Measurements from ENCODE around the gene CFAP54.

Gene CFAP54

DNA sequence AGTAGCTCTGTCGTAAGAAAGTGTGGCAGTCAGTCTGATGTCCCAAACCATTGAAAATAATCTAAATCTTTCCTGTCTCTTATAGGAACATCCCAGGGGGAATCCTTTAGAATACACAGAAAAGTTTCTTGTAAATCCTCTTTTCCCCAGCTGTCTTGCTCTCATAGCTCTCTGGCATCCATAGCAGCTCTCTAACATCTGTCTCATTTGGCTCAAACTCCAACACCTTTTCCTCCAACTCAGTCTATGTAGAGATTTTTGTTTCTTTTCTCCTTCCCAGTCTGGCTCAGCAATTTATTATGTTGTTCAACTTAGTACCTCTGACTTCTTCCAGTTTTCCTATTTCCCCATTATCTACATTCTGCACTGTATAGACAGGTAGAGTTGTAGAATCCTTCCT, 333.3 kb downstream of the CFAP54 start (continued):
- no peak for TF ChIP-seq ZBTB7A (tag by site-specific recombination; IDR thresholded peaks at IDR 0.05; ENCODE audit: low read depth)
- TF ChIP-seq, protein P1, sequence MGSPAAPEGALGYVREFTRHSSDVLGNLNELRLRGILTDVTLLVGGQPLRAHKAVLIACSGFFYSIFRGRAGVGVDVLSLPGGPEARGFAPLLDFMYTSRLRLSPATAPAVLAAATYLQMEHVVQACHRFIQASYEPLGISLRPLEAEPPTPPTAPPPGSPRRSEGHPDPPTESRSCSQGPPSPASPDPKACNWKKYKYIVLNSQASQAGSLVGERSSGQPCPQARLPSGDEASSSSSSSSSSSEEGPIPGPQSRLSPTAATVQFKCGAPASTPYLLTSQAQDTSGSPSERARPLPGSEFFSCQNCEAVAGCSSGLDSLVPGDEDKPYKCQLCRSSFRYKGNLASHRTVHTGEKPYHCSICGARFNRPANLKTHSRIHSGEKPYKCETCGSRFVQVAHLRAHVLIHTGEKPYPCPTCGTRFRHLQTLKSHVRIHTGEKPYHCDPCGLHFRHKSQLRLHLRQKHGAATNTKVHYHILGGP (tag by site-specific recombination; IDR thresholded peaks at IDR 0.05) = no peak
- no peak for TF ChIP-seq ZNF114 (tag by site-specific recombination; IDR thresholded peaks at IDR 0.05)
- no peak for TF ChIP-seq ZNF302 (tag by site-specific recombination; IDR thresholded peaks at IDR 0.05; ENCODE audit: low read depth)
- no peak for TF ChIP-seq ZNF518A (tag by site-specific recombination; conservative IDR thresholded peaks at IDR 0.05; ENCODE audit: low read depth)
- TF ChIP-seq ZNF571 (tag by site-specific recombination; IDR thresholded peaks at IDR 0.05) = no peak
- no peak for TF ChIP-seq ZNF16 (tag by site-specific recombination; IDR thresholded peaks at IDR 0.05; ENCODE audit: low read depth)

DNA sequence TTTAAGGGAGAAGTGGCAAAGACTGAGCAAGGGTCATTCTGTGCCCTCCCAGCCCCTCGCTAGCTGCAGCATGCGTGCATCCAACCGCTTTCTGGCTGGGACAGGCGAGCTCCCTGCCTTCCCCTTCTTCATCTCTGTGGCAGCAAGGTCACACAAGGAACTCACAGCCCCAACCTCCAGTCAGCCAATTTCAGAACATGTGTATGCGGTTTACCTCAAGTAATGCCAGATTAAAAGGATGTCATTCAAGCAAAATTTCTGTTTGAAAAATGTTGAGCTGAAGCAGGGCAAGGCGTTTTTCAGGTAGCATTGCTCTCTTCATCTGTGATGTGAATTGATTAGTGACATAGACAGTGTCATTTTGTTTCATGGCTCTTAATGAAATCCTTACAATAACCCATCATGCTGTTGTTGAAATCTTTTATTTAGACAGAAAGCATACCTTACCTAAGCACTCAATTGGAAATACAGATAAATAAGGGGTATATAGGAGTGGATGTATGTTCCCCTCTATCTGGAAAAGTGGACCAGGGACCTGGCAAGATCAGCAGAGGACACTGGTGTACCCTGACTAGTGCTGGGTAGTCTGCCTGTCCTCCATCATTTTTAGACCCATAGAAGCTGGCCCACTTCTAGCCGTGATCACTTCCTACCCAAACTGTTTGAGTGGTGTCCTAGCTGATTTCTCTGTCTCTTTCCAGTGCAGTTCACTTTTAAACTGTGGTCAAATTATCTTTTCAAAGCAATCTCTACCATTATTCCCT, 334.9 kb downstream of the CFAP54 start:
- Histone ChIP-seq H3K4me3 (ENCODE audit: low read depth, low read length) (no peak overlapping the region), H3K27ac (ENCODE audit: extremely low read depth, low read depth, low read length) (no peak overlapping the region), H3K36me3 (ENCODE audit: control insufficient read depth in 2 of 2, insufficient read depth in 1 of 2, low read length in 2 of 2) (no peaks in the 10 kb centered on the region), H3K9me3 (ENCODE audit: control insufficient read depth, insufficient read depth, low read depth, low read length) (no peaks in the 10 kb centered on the region), H3K4me1 (ENCODE audit: control insufficient read depth, insufficient read depth, low read length) (no peaks in the 10 kb centered on the region)
- ChIA-PET POLR2A (no interaction called here), CTCF (no interaction called here)
- TF ChIP-seq ZNF76 (tag by site-specific recombination; IDR thresholded peaks at IDR 0.05; ENCODE audit: borderline replicate concordance, low read depth) = no peak
- TF ChIP-seq OSR2 (tag by site-specific recombination; IDR thresholded peaks at IDR 0.05) = no peak
- TF ChIP-seq HOXA7 (CRISPR knock-in tag; IDR thresholded peaks at IDR 0.05; ENCODE audit: borderline replicate concordance) = no peak
- no peak for TF ChIP-seq ZNF677 (tag by site-specific recombination; IDR thresholded peaks at IDR 0.05)
- TF ChIP-seq KLF10 (tag by site-specific recombination; IDR thresholded peaks at IDR 0.05) = no peak
- no peak for TF ChIP-seq ZNF214 (tag by site-specific recombination; IDR thresholded peaks at IDR 0.05; ENCODE audit: borderline replicate concordance)
- no peak for TF ChIP-seq ZNF623 (tag by site-specific recombination; IDR thresholded peaks at IDR 0.05)
- no peak for TF ChIP-seq ZNF560 (tag by site-specific recombination; IDR thresholded peaks at IDR 0.05; ENCODE audit: borderline replicate concordance)
- no peak for TF ChIP-seq IKZF3 (tag by site-specific recombination; IDR thresholded peaks at IDR 0.05)
- TF ChIP-seq ZBTB1 (tag by site-specific recombination; IDR thresholded peaks at IDR 0.05) = no peak
- no peak for TF ChIP-seq ZNF138 (tag by site-specific recombination; IDR thresholded peaks at IDR 0.05; ENCODE audit: borderline replicate concordance)

DNA sequence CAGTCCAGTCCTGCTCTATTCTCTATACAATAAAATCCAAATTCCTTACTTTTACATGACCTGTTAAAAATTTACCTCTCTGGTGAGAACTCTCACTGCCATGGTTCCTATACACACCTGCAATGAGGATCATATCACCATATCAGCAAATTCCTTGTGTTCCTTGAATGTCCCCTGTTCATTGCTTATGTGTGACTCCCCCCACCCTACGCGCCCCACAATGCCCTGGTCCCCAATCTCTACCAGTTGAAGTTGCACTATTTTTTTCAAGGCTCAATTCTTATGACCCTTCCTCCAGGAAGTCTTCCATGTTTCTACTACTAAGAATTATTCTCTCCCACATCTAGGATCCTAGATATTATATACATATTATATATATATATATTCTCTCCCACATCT, 335.5 kb downstream of the CFAP54 start:
- Histone ChIP-seq H3K4me1 (ENCODE audit: control insufficient read depth, insufficient read depth, low read length) (no peaks in the 10 kb centered on the region), H3K4me3 (ENCODE audit: low read depth, low read length) (no peak overlapping the region), H3K27ac (ENCODE audit: extremely low read depth, low read depth, low read length) (no peak overlapping the region), H3K9me3 (ENCODE audit: control insufficient read depth, insufficient read depth, low read depth, low read length) (no peaks in the 10 kb centered on the region), H3K36me3 (ENCODE audit: control insufficient read depth in 2 of 2, insufficient read depth in 1 of 2, low read length in 2 of 2) (no peaks in the 10 kb centered on the region)
- ChIA-PET POLR2A (no interaction called here), CTCF (no interaction called here)
- TF ChIP-seq HOXD13 (CRISPR knock-in tag; IDR thresholded peaks at IDR 0.05; ENCODE audit: borderline replicate concordance) = no peak
- no peak for TF ChIP-seq ZSCAN5A (tag by site-specific recombination; IDR thresholded peaks at IDR 0.05)
- no peak for TF ChIP-seq ZNF341 (tag by site-specific recombination; IDR thresholded peaks at IDR 0.05; ENCODE audit: low read depth)
- TF ChIP-seq ZNF398 (tag by site-specific recombination; IDR thresholded peaks at IDR 0.05) = no peak
